Measurements from ENCODE around the gene ARSB. TPM values are rescaled to one million over a fixed set of nuclear protein-coding genes. Genes with fewer than 3 reads are reported as not detected.

ARSB gene
- total RNA-seq, 4 donors from 2014 or later = 10.0 to 17.4 (median 13.9) TPM

GRCh38 chr5:78810098-78810920 is 174.8 kb downstream of the ARSB start:
- Histone ChIP-seq H3K27me3 (no peaks in the 10 kb centered on the region), H3K4me3 (replicated peaks in 1 of 3) (no peak overlapping the region), H3K4me1 (peaks cover 29 to 34% of the 10 kb centered on the region in 2 donors), H3K9me3 (no peaks in the 10 kb centered on the region), H3K36me3 (no peaks in the 10 kb centered on the region), H3K27ac (peak overlapping the region; percentile 59 to 82 (median 76))
- intact Hi-C loops (cut with DNase I) = no loop called here
- DNase-seq = no peak
- WGBS, 2 donors = 58 to 59% methylated on average over 6 of the region's 6 CpGs
- TF ChIP-seq POLR2A (IDR thresholded peaks at IDR 0.05) (no peak), CTCF (IDR thresholded peaks at IDR 0.05) (no peak)

- Histone ChIP-seq H3K9me3 (no peaks in the 10 kb centered on the region), H3K27ac (peak overlapping the region; percentile 36 to 82 (median 76)), H3K36me3 (no peaks in the 10 kb centered on the region), H3K4me3 (replicated peaks in 1 of 3) (no peak overlapping the region), H3K27me3 (no peaks in the 10 kb centered on the region), H3K4me1 (peaks cover 29 to 34% of the 10 kb centered on the region in 2 donors)
- TF ChIP-seq POLR2A (IDR thresholded peaks at IDR 0.05) = peak in 1 of 2 donors; percentile 11
- TF ChIP-seq CTCF (IDR thresholded peaks at IDR 0.05) = peak in 1 of 6 experiments; percentile 25
- intact Hi-C loops (cut with DNase I) = no loop called here
- DNase-seq = peak; percentile 81 to 85
- WGBS, 2 donors = 39 to 43% methylated on average over 11 of the region's 11 CpGs
These were observed 175.7 kb downstream of the ARSB start for GRCh38 chr5:78809444-78809843.

GRCh38 chr5:78808818-78809217 is 176.3 kb downstream of the ARSB start:
- no peaks in the 10 kb centered on the region for H3K36me3 ChIP-seq
- 80 to 84% methylated on average over 8 of the region's 8 CpGs for WGBS, 2 donors
- TF ChIP-seq POLR2A (IDR thresholded peaks at IDR 0.05) (no peak), CTCF (IDR thresholded peaks at IDR 0.05) (no peak)
- no peaks in the 10 kb centered on the region for H3K27me3 ChIP-seq
- DNase-seq = no peak
- H3K27ac ChIP-seq = peak overlapping the region; percentile 36 to 82 (median 76)
- peaks cover 29 to 34% of the 10 kb centered on the region in 2 donors for H3K4me1 ChIP-seq
- intact Hi-C loops (cut with DNase I) = no loop called here
- no peaks in the 10 kb centered on the region for H3K9me3 ChIP-seq
- H3K4me3 ChIP-seq (replicated peaks in 1 of 3) = no peak overlapping the region

- 80 to 86% methylated on average over 6 of the region's 6 CpGs for WGBS, 2 donors
- Histone ChIP-seq H3K4me3 (replicated peaks in 1 of 3) (no peak overlapping the region), H3K36me3 (no peaks in the 10 kb centered on the region), H3K27me3 (no peaks in the 10 kb centered on the region), H3K27ac (peak overlapping the region in 1 of 3 donors; percentile 82), H3K4me1 (peaks cover 29 to 34% of the 10 kb centered on the region in 2 donors), H3K9me3 (no peaks in the 10 kb centered on the region)
- peak; percentile 30 to 40 for DNase-seq
- intact Hi-C loops (cut with DNase I) = no loop called here
- no peak for TF ChIP-seq CTCF (IDR thresholded peaks at IDR 0.05)
- no peak for TF ChIP-seq POLR2A (IDR thresholded peaks at IDR 0.05)
These were observed 176.7 kb downstream of the ARSB start for GRCh38 chr5:78808380-78808779.

- 97 to 98% methylated on average over 8 of the region's 8 CpGs for WGBS, 2 donors
These were observed 178.6 kb downstream of the ARSB start for GRCh38 chr5:78806544-78806943.

More at GRCh38 chr5:78806544-78806943, 178.6 kb downstream of the ARSB start:
- Histone ChIP-seq H3K36me3 (no peaks in the 10 kb centered on the region), H3K27ac (no peak overlapping the region), H3K27me3 (no peaks in the 10 kb centered on the region), H3K9me3 (no peaks in the 10 kb centered on the region), H3K4me3 (replicated peaks in 1 of 3) (no peak overlapping the region), H3K4me1 (peaks cover 25 to 28% of the 10 kb centered on the region in 2 donors)
- intact Hi-C loops (cut with DNase I) = no loop called here
- TF ChIP-seq POLR2A (IDR thresholded peaks at IDR 0.05) (no peak), CTCF (IDR thresholded peaks at IDR 0.05) (no peak)
- DNase-seq = no peak
